Endodermal cell (in vitro differentiated cells): Measurements from ENCODE around the gene ZBED1. TPM values are rescaled to one million over a fixed set of nuclear protein-coding genes. Genes with fewer than 3 reads are reported as not detected.
A peak's percentile ranks its signal among the peaks of the same experiment; 100 is the strongest.

ENCODE experiments used
- DNase-seq: peaks from one replicate; pipeline ENCODE4 v3.0.0-alpha.2; 2017
- H3K27ac ChIP-seq: 2 replicates; pipeline ENCODE4 v1.5.1; 2013; ENCODE audit warnings: mild to moderate bottlenecking, low read depth, low read length, moderate library complexity
- H3K27me3 ChIP-seq: 2 replicates; pipeline ENCODE4 v1.6.1; 2013; ENCODE audit warnings: mild to moderate bottlenecking, low read length, moderate library complexity; ENCODE audit not compliant: insufficient read depth, control insufficient read depth, poor library complexity, severe bottlenecking
- H3K36me3 ChIP-seq: 2 replicates; pipeline ENCODE4 v1.7.0; 2013; ENCODE audit warnings: mild to moderate bottlenecking, low read length, moderate library complexity; ENCODE audit not compliant: control insufficient read depth, insufficient read depth
- H3K4me1 ChIP-seq: one replicate; pipeline ENCODE4 v1.7.0; 2013; ENCODE audit warnings: low read length; ENCODE audit not compliant: control insufficient read depth, insufficient read depth
- H3K4me3 ChIP-seq: 2 replicates; pipeline ENCODE4 v1.5.1; 2013; ENCODE audit warnings: mild to moderate bottlenecking, low read length, moderate library complexity
- H3K9ac ChIP-seq: 2 replicates; pipeline ENCODE4 v1.6.1; 2013; ENCODE audit warnings: mild to moderate bottlenecking, low read length, moderate library complexity; ENCODE audit not compliant: poor library complexity, severe bottlenecking; ENCODE audit errors: extremely low read depth
- H3K9me3 ChIP-seq: 2 replicates; pipeline ENCODE4 v1.6.1; 2013; ENCODE audit warnings: mild to moderate bottlenecking, low read length, moderate library complexity; ENCODE audit not compliant: control insufficient read depth
- H3K27ac Mint-ChIP-seq: 2 replicates; pipeline ENCODE4 v1.8.0; 2020; ENCODE audit warnings: mixed read lengths
- H3K27me3 Mint-ChIP-seq: 2 replicates; pipeline ENCODE4 v1.8.0; 2021; ENCODE audit warnings: mild to moderate bottlenecking, mixed read lengths; ENCODE audit not compliant: insufficient read depth
- H3K36me3 Mint-ChIP-seq: 2 replicates; pipeline ENCODE4 v1.8.0; 2020; ENCODE audit warnings: low read depth, mixed read lengths
- H3K4me1 Mint-ChIP-seq: 2 replicates; pipeline ENCODE4 v1.8.0; 2020; ENCODE audit warnings: mixed read lengths
- H3K4me3 Mint-ChIP-seq: 2 replicates; pipeline ENCODE4 v1.8.0; 2020; ENCODE audit warnings: mild to moderate bottlenecking, moderate library complexity, mixed read lengths
- H3K9me3 Mint-ChIP-seq: 2 replicates; pipeline ENCODE4 v1.8.0; 2020; ENCODE audit warnings: mild to moderate bottlenecking, mixed read lengths
- CTCF ChIP-seq: fragments of 200-600 bp; sonication (generic); conservative IDR thresholded peaks from 2 replicates; pipeline ENCODE4 v1.5.0; 2021; ENCODE audit warnings: antibody characterized with exemption, mild to moderate bottlenecking
- WGBS, 2 experiments: methylation state at CpG; one replicate each; pipeline versions ENCODE4 v1.1.5 to v1.1.7; 2013; ENCODE audit warnings: missing lambda C conversion rate in 2 of 2, mixed read lengths in 1 of 2; ENCODE audit not compliant: insufficient coverage in 1 of 2, insufficient read length in 1 of 2; 5-methylcytosine and 5-hydroxymethylcytosine counted together
- total RNA-seq, 2 donors: library from RNA; stranded (reverse); fragmentation: NEBNext Ultra II Directional in 1 of 2; extraction: Animal tissue kit (Norgen Biotek cat#: 25700) in 1 of 2; gene quantifications; 2 replicates in 1 of 2; 3 replicates in 1 of 2; pipeline ENCODE4 v1.2.1, GENCODE V29; 2021

The ZBED1 gene
- total RNA-seq, 2 donors from 2014 or later: 55.8 to 71.9 TPM

DNA sequence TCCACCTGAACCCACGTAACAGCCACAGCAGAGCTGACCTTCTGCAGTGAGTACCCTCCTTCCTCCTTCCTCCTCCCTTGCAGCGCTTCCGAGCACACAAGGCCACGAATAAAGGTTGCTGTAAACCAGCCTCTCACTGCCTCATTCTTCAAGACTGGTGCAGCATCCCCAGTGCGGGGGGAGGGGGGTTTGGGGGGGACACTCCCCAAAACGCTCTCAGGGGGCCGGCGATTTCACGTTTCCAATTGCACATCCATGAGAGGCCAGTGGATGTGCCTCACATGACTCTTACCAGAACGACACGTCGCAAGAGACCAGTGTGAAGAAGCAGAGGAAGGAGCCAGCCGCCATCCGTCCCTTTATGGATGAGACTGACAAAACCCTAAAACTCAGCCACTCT lies 5.2 kb downstream of the ZBED1 start:
- Histone ChIP-seq H3K9ac (no peak overlapping the region), H3K36me3 (peaks cover 18% of the 10 kb centered on the region), H3K4me1 (peaks cover 4% of the 10 kb centered on the region), H3K27me3 (no peaks in the 10 kb centered on the region), H3K9me3 (no peaks in the 10 kb centered on the region), H3K27ac (no peak overlapping the region), H3K4me3 (no peak overlapping the region)
- TF ChIP-seq CTCF: no peak
- Mint-ChIP-seq H3K9me3 (no peaks in the 10 kb centered on the region), H3K27ac (peak overlapping the region; percentile 61), H3K4me1 (peaks cover 28% of the 10 kb centered on the region), H3K27me3 (no peaks in the 10 kb centered on the region), H3K36me3 (peaks cover 38% of the 10 kb centered on the region), H3K4me3 (no peak overlapping the region)
- 89 to 95% methylated on average over 8 to 14 of the region's 14 CpGs for WGBS, 2 experiments
- DNase-seq: peak; percentile 41

- no peak for TF ChIP-seq CTCF
- whole genome bisulfite sequencing, 2 experiments: 97% methylated on average over 19 to 22 of the region's 22 CpGs
- peak; percentile 34 for DNase-seq
- no peak overlapping the region for H3K9ac ChIP-seq
- H3K27me3 Mint-ChIP-seq: no peaks in the 10 kb centered on the region
- H3K36me3 ChIP-seq: peaks cover 36% of the 10 kb centered on the region
- H3K27me3 ChIP-seq: no peaks in the 10 kb centered on the region
- no peak overlapping the region for H3K4me3 Mint-ChIP-seq
- no peaks in the 10 kb centered on the region for H3K4me1 ChIP-seq
- no peak overlapping the region for H3K27ac ChIP-seq
- H3K27ac Mint-ChIP-seq: peak overlapping the region; percentile 48
- H3K4me3 ChIP-seq: no peak overlapping the region
- peaks cover 62% of the 10 kb centered on the region for H3K36me3 Mint-ChIP-seq
- H3K9me3 ChIP-seq: no peaks in the 10 kb centered on the region
- H3K4me1 Mint-ChIP-seq: peaks cover 14% of the 10 kb centered on the region
- H3K9me3 Mint-ChIP-seq: no peaks in the 10 kb centered on the region
Measured at GRCh38 chrX:2492531-2493218, 8.1 kb downstream of the ZBED1 start.

GRCh38 chrX:2490634-2491033 lies 10.1 kb downstream of the ZBED1 start:
- Histone ChIP-seq H3K4me1 (no peaks in the 10 kb centered on the region), H3K9ac (no peak overlapping the region), H3K36me3 (peaks cover 43% of the 10 kb centered on the region), H3K27me3 (no peaks in the 10 kb centered on the region), H3K27ac (no peak overlapping the region), H3K9me3 (no peaks in the 10 kb centered on the region), H3K4me3 (no peak overlapping the region)
- H3K27ac Mint-ChIP-seq: no peak overlapping the region
- peak; percentile 19 for DNase-seq
- H3K4me1 Mint-ChIP-seq: peaks cover 18% of the 10 kb centered on the region
- H3K36me3 Mint-ChIP-seq: peaks cover 64% of the 10 kb centered on the region
- WGBS, 2 experiments: 95 to 96% methylated on average over 20 to 22 of the region's 22 CpGs
- no peak overlapping the region for H3K4me3 Mint-ChIP-seq
- H3K27me3 Mint-ChIP-seq: no peaks in the 10 kb centered on the region
- no peak for TF ChIP-seq CTCF
- H3K9me3 Mint-ChIP-seq: no peaks in the 10 kb centered on the region
